Fibroblast of lung (primary cell): ENCODE results near the gene SEM1.

Experiments
- CTCF ChIP-seq, 2 donors: IDR thresholded peaks in 1 of 2; conservative IDR thresholded peaks in 1 of 2; 1 replicate in 1 of 2; 2 replicates in 1 of 2; pipeline ENCODE4 v1.5.1; 2011 to 2012; ENCODE audit warnings: low read length in 2 of 2, control low read depth in 1 of 2, inconsistent platforms in 1 of 2, low read depth in 1 of 2, mild to moderate bottlenecking in 1 of 2
- EZH2 ChIP-seq: IDR thresholded peaks from 2 replicates; pipeline ENCODE4 v1.5.1; 2012; ENCODE audit warnings: low read length, control low read depth, mild to moderate bottlenecking; ENCODE audit errors: missing control alignments

- TF ChIP-seq CTCF (conservative IDR thresholded peaks at IDR 0.05 in 1 of 2, IDR thresholded peaks at IDR 0.05 in 1 of 2; ENCODE audit: low read depth in 1 of 2, low read length in 2 of 2) (no peak), EZH2 (no peak)
Observed at GRCh38 chr7:96728139-96728538, 18.5 kb upstream of the SEM1 start.
